Inflammatory macrophage treated with lipopolysaccharide for 4 hours (primary cell): Measurements from ENCODE around the gene TUBB2B.

Experiments
- DNase-seq: peaks from one replicate; pipeline ENCODE4 v3.0.0-alpha.2; 2020

Gene TUBB2B

GRCh38 chr6:3232017-3232945, 4.8 kb upstream of the TUBB2B start:
- no peak for DNase-seq

- no peak for DNase-seq
Measured at GRCh38 chr6:3231247-3232016, 4.0 kb upstream of the TUBB2B start.

GRCh38 chr6:3230900-3231246, 3.4 kb upstream of the TUBB2B start:
- DNase-seq, result no peak

- no peak for DNase-seq
Measured at GRCh38 chr6:3230256-3230882, 2.9 kb upstream of the TUBB2B start.

GRCh38 chr6:3229566-3230178, 2.2 kb upstream of the TUBB2B start:
- no peak for DNase-seq

GRCh38 chr6:3228771-3229565, 1.5 kb upstream of the TUBB2B start:
- DNase-seq, result no peak

- DNase-seq, result no peak
Measured at GRCh38 chr6:3228046-3228671, 706 bp upstream of the TUBB2B start.

GRCh38 chr6:3226481-3227362, 731 bp downstream of the TUBB2B start:
- peak; percentile 43 for DNase-seq

GRCh38 chr6:3226042-3226441, 1.4 kb downstream of the TUBB2B start:
- DNase-seq, result no peak

- no peak for DNase-seq
Measured at GRCh38 chr6:3222506-3223038, 4.9 kb downstream of the TUBB2B start.

GRCh38 chr6:3221578-3221977, 5.9 kb downstream of the TUBB2B start:
- DNase-seq, result peak; percentile 29

- no peak for DNase-seq
Measured at GRCh38 chr6:3220366-3220765, 7.1 kb downstream of the TUBB2B start.

- DNase-seq, result no peak
Measured at GRCh38 chr6:3218266-3218665, 9.2 kb downstream of the TUBB2B start.

- no peak for DNase-seq
Measured at GRCh38 chr6:3217286-3217685, 10.2 kb downstream of the TUBB2B start.

- no peak for DNase-seq
Measured at GRCh38 chr6:3214898-3215297, 12.6 kb downstream of the TUBB2B start.

GRCh38 chr6:3213334-3213695, 14.1 kb downstream of the TUBB2B start:
- DNase-seq, result no peak

GRCh38 chr6:3212261-3212660, 15.2 kb downstream of the TUBB2B start:
- DNase-seq, result no peak

- no peak for DNase-seq
Measured at GRCh38 chr6:3211681-3212080, 15.8 kb downstream of the TUBB2B start.

GRCh38 chr6:3210024-3210610, 17.3 kb downstream of the TUBB2B start:
- DNase-seq, result no peak
